Heart left ventricle (tissue), 16 donors: ENCODE measurements around the gene STAMBP. TPM values are rescaled to one million over a fixed set of nuclear protein-coding genes. Genes with fewer than 3 reads are reported as not detected.
"Not testable (repeated sequence)": the region's sequence is repeated elsewhere in the genome, so short reads cannot be mapped to it uniquely, and the experiment has no call there.

Experiments
- ATAC-seq, 4 donors: fragments of 200-7000 bp; cut with Tn5 transposase; one replicate each; pipeline ENCODE4 v1.9.1; 2020 to 2022; ENCODE audit warnings: moderate library complexity in 4 of 4, mild to moderate bottlenecking in 3 of 4, moderate number of reproducible peaks in 1 of 4
- DNase-seq, 5 donors: peaks; one replicate each; pipeline ENCODE4 v3.0.0-alpha.2; 2020
- H3K27ac ChIP-seq, 12 donors: fragments of 200-600 bp; sonication (generic) in 4 of 12; one replicate each; pipeline versions ENCODE4 v1.5.0 to v1.8.0; 2016 to 2022; ENCODE audit warnings: mild to moderate bottlenecking in 2 of 12
- H3K27me3 ChIP-seq, 9 donors: fragments of 200-600 bp; sonication (generic) in 2 of 9; one replicate each; pipeline versions ENCODE4 v1.5.1 to v1.8.0; 2016 to 2022; ENCODE audit warnings: mild to moderate bottlenecking in 3 of 9
- H3K36me3 ChIP-seq, 9 donors: fragments of 200-600 bp; sonication (generic) in 2 of 9; one replicate each; pipeline versions ENCODE4 v1.5.0 to v1.8.0; 2018 to 2022; ENCODE audit warnings: mild to moderate bottlenecking in 2 of 9
- H3K4me1 ChIP-seq, 12 donors: fragments of 200-600 bp; sonication (generic) in 4 of 12; one replicate each; pipeline versions ENCODE4 v1.5.0 to v1.8.0; 2016 to 2022; ENCODE audit warnings: mild to moderate bottlenecking in 3 of 12
- H3K4me3 ChIP-seq, 12 donors: fragments of 200-600 bp; sonication (generic) in 4 of 12; one replicate each; pipeline versions ENCODE4 v1.5.0 to v1.8.0; 2017 to 2022; ENCODE audit warnings: mild to moderate bottlenecking in 9 of 12, moderate library complexity in 4 of 12
- H3K9me3 ChIP-seq, 12 donors: fragments of 200-600 bp; sonication (generic) in 4 of 12; one replicate each; pipeline versions ENCODE4 v1.5.0 to v1.8.0; 2016 to 2022; ENCODE audit warnings: mild to moderate bottlenecking in 1 of 12
- CTCF ChIP-seq, 12 donors: fragments of 200-600 bp; sonication (generic) in 4 of 12; IDR thresholded peaks; one replicate each; pipeline versions ENCODE4 v1.5.0 to v1.8.0; 2018 to 2022; ENCODE audit warnings: antibody characterized with exemption in 12 of 12, mild to moderate bottlenecking in 5 of 12
- POLR2A ChIP-seq, 2 donors: fragments of 450-650 bp; IDR thresholded peaks; one replicate each; pipeline ENCODE4 v1.6.1; 2017; ENCODE audit warnings: antibody characterized with exemption in 2 of 2, mild to moderate bottlenecking in 2 of 2, moderate library complexity in 2 of 2
- WGBS, 4 donors: extraction: QIAGEN DNeasy Blood & Tissue Kit in 2 of 4; methylation state at CpG; one replicate each; pipeline versions ENCODE4 v1.1.5 to v1.1.7; 2013 to 2018; 5-methylcytosine and 5-hydroxymethylcytosine counted together
- intact Hi-C, 10 donors: fragments of 100-400 bp; cut with DNase I; formaldehyde crosslinking; loops; one replicate each; pipeline versions ENCODE4 v1.11.1 to v1.14.2; 2022
- polyA plus RNA-seq, 2 donors: library from polyadenylated mRNA; stranded (reverse); fragments of 200-250 nt; gene quantifications; one replicate each; pipeline ENCODE4 v1.2.3, GENCODE V29; 2013
- total RNA-seq, 9 donors: library from RNA; depleted of rRNA in 2 of 9; stranded (reverse); fragments of >200 nt in 2 of 9; fragmentation: NEBNext Ultra II Directional in 3 of 9; extraction: Animal tissue kit (Norgen Biotek cat#: 25700) in 3 of 9; gene quantifications; one replicate each; pipeline versions ENCODE4 v1.1.0 to v1.2.4, GENCODE V29; 2016 to 2023
- donor health status: ischemic (EF 13 %, LVEDD 7.1; RV severe dilation, severe dysfunction).
- donor health status: healthy with polysubstance abuse.
- donor health status: DM: no; HTN: yes; CAD: no.
- donor health status: DM: no; HTN: no; CAD: no.
- donor health status: ischemic (EF 25% LVEDD 6.9; RV normal size, moderate dysfunction).
- donor health status: ischemic (EF 25% LVEDD 5.7; RV mildly dilated, moderate dysfunction).
- donor health status: healthy.
- donor health status: DM: yes; HTN: yes; CAD: no.
- donor health status: ischemic (EF 35%, LVEDD 5.7; RV mildly dilated, moderate dysfunction).
- donor health status: nonischemic (EF 11% LVEDD 7.7; RV severe dilation, severe dysfunction).
- donor health status: DM: yes; HTN: yes; CAD: no.
- donor health status: PGD.
- donor health status: ischemic (EF 29% LVEDD 5.4; RV normal size, mild dysfunction).
- donor health status: nonischemic (EF 23%, LVEDD 6.1; RV moderate dilation, normal function).

The STAMBP gene
- total and polyA plus RNA-seq, 11 donors, result 13.2 to 38.0 (median 33.0) TPM

- no peak for DNase-seq
- H3K36me3 ChIP-seq, result no peaks in the 10 kb centered on the region
- H3K27ac ChIP-seq, result peak overlapping the region in 1 of 12 donors; percentile 91
- ATAC-seq, result no peak
- WGBS, 4 donors, result 80 to 84% (median 83%) methylated on average over 8 of the region's 8 CpGs
- TF ChIP-seq CTCF (IDR thresholded peaks at IDR 0.05) (no peak), POLR2A (IDR thresholded peaks at IDR 0.05) (no peak)
- intact Hi-C loops, result no loop called here
- H3K9me3 ChIP-seq, result no peaks in the 10 kb centered on the region
- H3K4me1 ChIP-seq, result peaks cover 0 to 12% (median 0%) of the 10 kb centered on the region in 12 donors
- no peak overlapping the region for H3K4me3 ChIP-seq
- no peaks in the 10 kb centered on the region for H3K27me3 ChIP-seq
Measured at GRCh38 chr2:73899801-73900336, 71.1 kb downstream of the STAMBP start.

- peaks cover 0 to 12% (median 0%) of the 10 kb centered on the region in 12 donors for H3K4me1 ChIP-seq
- no peaks in the 10 kb centered on the region for H3K9me3 ChIP-seq
- intact Hi-C loops, result no loop called here
- no peak for DNase-seq
- H3K4me3 ChIP-seq, result no peak overlapping the region
- ATAC-seq, result no peak
- TF ChIP-seq POLR2A (IDR thresholded peaks at IDR 0.05), result no peak
- no peak for TF ChIP-seq CTCF (IDR thresholded peaks at IDR 0.05)
- peak overlapping the region in 1 of 12 donors; percentile 91 for H3K27ac ChIP-seq
- no peaks in the 10 kb centered on the region for H3K36me3 ChIP-seq
- no peaks in the 10 kb centered on the region for H3K27me3 ChIP-seq
- 84 to 93% (median 88%) methylated on average over 6 to 10 of the region's 10 CpGs for WGBS, 4 donors
Measured at GRCh38 chr2:73901143-73901542, 72.4 kb downstream of the STAMBP start.

DNA sequence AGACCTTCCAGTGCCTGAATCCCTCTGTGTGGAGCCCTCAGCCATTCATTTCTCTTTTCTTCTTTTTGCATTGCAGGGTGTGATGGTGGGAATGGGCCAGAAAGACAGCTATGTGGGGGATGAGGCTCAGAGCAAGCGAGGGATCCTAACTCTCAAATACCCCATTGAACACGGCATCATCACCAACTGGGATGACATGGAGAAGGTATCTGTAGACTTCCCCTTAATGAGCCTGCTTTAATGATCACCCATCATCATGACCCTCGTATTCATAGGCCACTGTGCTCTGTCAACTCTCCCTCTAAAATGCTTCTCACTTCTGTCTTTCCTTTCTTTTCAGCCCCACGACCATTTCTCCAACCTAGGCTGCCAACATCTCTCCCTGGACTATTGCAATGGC, 73.5 kb downstream of the STAMBP start:
- DNase-seq (no peak), ATAC-seq (no peak)
- peaks cover 0 to 5% (median 0%) of the 10 kb centered on the region in 12 donors for H3K4me1 ChIP-seq
- H3K9me3 ChIP-seq, result no peaks in the 10 kb centered on the region
- 79 to 88% (median 84%) methylated on average over 4 of the region's 4 CpGs for WGBS, 4 donors
- no peak overlapping the region for H3K4me3 ChIP-seq
- no peaks in the 10 kb centered on the region for H3K27me3 ChIP-seq
- intact Hi-C loops, result no loop called here
- no peaks in the 10 kb centered on the region for H3K36me3 ChIP-seq
- no peak for TF ChIP-seq POLR2A (IDR thresholded peaks at IDR 0.05)
- TF ChIP-seq CTCF (IDR thresholded peaks at IDR 0.05), result no peak
- H3K27ac ChIP-seq, result peak overlapping the region in 1 of 12 donors; percentile 91

- Histone ChIP-seq H3K9me3 (no peaks in the 10 kb centered on the region), H3K4me3 (no peak overlapping the region), H3K27ac (peak overlapping the region in 1 of 12 donors; percentile 91), H3K27me3 (no peaks in the 10 kb centered on the region), H3K36me3 (no peaks in the 10 kb centered on the region), H3K4me1 (peaks cover 0 to 14% (median 0%) of the 10 kb centered on the region in 12 donors)
- intact Hi-C loops, result no loop called here
- no peak for ATAC-seq
- WGBS, 4 donors, result 85 to 89% (median 86%) methylated on average over 4 of the region's 4 CpGs
- DNase-seq, result no peak
- TF ChIP-seq POLR2A (IDR thresholded peaks at IDR 0.05), result no peak
- TF ChIP-seq CTCF (IDR thresholded peaks at IDR 0.05), result no peak
Measured at GRCh38 chr2:73903313-73903712, 74.6 kb downstream of the STAMBP start.

DNA sequence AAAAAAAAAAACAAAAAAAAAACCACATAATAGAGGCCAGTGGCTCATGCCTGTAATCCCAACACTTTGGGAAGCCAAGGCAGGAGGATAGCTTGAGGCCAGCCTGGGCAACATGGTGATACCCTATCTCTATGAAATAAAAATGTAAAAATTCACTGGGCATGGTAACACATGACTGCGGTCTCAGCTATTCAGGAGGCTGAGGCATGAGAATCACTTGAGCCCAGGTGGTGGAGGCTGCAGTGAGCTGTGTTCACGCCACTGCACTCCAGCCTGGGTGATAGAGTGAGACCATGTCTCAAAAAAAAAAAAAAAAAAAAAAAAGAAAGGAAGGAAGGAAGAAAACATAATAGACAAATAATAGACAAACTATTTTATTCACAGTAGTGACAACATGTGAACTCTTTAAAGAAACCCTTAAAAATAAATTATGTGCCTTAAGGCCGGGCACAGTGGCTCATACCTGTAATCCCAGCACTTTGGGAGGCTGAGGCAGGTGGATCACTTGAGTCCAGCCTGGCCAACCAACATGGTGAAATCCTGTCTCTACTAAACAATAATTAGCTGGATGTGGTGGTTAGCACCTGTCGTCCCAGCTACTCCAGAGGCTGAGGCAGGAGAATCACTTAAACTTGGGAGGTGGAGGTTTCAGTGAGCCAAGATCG, 75.3 kb downstream of the STAMBP start:
- Histone ChIP-seq H3K4me1 (peaks cover 0 to 14% (median 0%) of the 10 kb centered on the region in 12 donors), H3K27ac (peak overlapping the region in 1 of 12 donors; percentile 91)
- WGBS, 4 donors, result 92 to 95% (median 93%) methylated on average over 5 of the region's 5 CpGs
- ATAC-seq, H3K4me3 ChIP-seq, H3K27me3 ChIP-seq, intact Hi-C loops, DNase-seq, H3K36me3 ChIP-seq, H3K9me3 ChIP-seq: not testable (repeated sequence)
